ENCODE data around the gene LAMB1.

LAMB1 gene

GRCh38 chr7:107877731-107878382, 125.1 kb downstream of the LAMB1 start:
- DNase-seq (ENCODE audit: low spot score): no peak

DNA sequence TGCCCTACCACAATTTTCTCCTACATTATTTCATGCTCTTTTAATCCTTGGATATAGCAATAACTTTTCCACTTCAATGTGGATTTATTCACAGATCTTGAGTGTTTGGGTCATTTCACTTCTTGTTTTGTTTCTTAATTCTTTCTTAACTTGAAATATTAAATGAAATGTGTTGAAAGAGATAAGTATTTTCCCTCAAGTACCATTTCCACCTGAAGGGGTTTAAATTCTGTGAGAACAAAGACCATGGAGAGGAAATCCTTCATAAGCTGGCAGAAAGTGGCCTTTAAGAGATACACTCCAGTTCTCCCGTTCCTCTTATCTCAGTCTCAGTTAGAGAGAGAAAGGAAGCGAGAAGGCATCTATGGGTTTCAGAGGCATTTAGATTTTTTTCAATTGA, 126.0 kb downstream of the LAMB1 start:
- DNase-seq (ENCODE audit: low spot score): no peak

DNA sequence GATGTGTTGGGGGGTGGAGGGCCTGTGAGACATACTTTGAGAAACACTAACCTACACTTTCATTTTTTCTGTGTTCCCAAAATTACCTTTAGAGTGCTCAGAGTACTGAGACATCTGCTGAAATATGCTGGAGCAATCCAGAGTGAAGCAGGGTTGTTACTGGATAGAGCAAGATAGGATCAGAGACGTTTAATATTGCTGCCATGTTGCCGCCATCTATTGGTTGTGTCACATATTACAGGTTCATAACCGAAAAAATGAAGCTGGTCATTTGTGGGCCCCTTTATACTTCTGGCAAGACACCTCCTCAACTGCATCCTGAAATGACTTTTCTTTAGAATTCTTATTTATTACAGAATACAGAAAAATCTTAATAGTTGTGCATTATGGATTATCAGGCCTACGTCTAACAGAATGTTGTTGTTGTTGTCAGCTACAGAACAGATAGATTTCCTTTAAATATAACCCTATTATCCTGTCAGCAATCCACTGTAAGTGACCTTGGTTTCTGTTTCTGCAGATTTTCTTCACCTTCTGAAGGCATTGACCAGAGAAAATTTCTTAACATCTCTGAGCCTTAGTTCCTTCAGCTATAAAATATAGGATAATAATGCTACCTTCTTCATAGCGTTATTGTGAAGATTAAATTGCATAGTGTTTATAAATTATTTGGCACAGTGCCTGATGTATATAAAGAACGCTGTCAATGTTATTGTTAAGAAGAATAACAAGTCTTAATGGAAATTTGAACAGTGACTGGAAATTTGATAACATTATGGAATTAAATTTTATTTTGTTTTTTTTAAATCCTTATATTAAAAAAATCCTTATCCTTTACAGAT, 128.1 kb downstream of the LAMB1 start:
- peak; percentile 88 for DNase-seq (ENCODE audit: low spot score)

- DNase-seq (ENCODE audit: low spot score): no peak
Observed at GRCh38 chr7:107874111-107874510, 128.8 kb downstream of the LAMB1 start.

All from NAMALWA (cell line).